GM10266 (cell line): Measurements from ENCODE around the gene ENDOV.

Source experiments
- DNase-seq: peaks from one replicate; pipeline ENCODE4 v3.0.0; 2012; ENCODE audit errors: extremely low spot score
- TF ChIP-seq, protein P1 (sequence below): IDR thresholded peaks from 2 replicates; pipeline ENCODE4 v1.5.1; 2012; ENCODE audit warnings: mild to moderate bottlenecking, low read depth; ENCODE audit not compliant: control insufficient read depth, insufficient read depth; ENCODE audit errors: missing control alignments

Gene ENDOV

DNA sequence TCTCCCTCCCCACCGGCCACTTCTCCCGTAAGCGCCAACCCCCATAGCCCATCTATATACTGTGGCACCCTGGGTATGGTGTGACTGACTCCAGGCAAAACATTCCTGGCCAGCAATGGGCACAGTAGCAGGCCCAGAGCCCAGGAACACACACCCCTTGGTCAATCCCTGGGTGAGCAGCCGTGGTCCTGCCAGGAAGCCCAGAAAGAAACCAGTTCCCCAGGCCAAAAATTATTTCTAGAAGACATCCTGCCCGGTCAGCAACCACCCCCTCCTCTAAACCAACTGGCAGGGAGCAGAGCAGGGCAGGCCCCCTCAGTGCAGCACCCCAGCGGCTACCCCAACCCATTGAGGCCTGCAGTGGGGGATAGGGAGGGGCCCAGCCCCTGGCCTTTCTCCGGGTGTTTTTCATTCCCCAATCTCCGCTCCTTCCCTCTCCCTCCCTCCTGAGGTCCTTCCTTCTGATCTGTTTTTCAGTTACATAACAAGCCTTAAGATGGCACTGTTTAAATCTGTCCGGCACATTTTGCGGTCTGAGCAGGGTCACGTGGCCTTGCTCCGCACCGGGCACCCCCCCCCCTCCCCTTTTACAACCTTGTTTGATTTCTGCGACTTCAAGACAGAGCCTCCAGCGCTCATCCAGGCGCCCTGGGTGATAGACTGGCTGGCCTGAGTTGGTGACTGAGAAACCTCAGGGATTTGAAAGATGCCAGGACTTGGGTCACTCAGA, 59.4 kb downstream of the ENDOV start:
- DNase-seq, result peak; percentile 43
- TF ChIP-seq, protein P1, sequence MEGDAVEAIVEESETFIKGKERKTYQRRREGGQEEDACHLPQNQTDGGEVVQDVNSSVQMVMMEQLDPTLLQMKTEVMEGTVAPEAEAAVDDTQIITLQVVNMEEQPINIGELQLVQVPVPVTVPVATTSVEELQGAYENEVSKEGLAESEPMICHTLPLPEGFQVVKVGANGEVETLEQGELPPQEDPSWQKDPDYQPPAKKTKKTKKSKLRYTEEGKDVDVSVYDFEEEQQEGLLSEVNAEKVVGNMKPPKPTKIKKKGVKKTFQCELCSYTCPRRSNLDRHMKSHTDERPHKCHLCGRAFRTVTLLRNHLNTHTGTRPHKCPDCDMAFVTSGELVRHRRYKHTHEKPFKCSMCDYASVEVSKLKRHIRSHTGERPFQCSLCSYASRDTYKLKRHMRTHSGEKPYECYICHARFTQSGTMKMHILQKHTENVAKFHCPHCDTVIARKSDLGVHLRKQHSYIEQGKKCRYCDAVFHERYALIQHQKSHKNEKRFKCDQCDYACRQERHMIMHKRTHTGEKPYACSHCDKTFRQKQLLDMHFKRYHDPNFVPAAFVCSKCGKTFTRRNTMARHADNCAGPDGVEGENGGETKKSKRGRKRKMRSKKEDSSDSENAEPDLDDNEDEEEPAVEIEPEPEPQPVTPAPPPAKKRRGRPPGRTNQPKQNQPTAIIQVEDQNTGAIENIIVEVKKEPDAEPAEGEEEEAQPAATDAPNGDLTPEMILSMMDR, result peak; percentile 2

DNA sequence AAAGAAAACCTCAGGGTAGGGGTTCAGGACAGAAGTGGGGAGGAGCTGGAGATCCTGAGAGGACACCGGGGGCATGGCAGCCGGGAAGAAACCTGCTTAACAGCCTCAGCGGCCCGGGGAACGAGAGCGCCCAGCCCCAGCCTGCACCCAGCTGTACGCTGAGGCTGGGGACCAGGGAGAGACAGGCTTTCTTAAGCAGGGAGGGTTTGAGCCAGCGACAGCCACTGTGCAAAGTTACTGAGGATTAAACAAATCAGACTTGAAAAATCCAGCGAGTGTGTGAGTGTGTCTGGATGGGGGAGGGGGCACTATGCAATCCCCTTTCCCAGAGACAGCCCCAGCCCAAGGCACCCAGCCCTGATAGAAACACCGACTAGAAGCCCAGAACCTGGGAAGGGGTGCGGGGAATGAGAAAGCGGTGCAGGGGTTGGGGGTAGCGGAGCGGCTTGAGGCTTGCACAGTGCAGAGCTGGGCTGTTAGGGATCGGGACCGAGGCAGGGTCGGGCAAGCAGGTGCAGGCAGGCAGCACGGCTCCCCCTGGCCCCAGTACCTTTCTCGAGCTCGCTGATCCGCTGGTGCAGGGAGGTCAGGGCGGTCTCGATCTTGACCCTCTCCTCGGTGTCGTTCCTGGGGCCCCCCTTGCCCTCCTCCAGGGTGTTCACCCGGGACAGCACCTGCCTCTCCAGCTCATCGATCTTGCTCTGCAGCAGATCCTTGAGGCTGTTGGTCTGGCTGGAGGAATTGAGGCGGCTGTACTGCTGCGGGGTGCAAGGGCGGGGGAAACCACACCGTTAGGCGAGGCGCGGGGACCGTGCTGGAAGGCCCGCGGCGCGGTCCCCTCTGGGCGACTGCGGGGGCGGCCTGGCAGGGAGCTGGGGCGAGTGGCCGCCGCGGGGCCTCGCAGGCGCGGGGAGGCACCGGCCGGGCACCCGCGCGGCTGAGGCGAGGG, 60.3 kb downstream of the ENDOV start:
- TF ChIP-seq, protein P1, result no peak
- no peak for DNase-seq

DNA sequence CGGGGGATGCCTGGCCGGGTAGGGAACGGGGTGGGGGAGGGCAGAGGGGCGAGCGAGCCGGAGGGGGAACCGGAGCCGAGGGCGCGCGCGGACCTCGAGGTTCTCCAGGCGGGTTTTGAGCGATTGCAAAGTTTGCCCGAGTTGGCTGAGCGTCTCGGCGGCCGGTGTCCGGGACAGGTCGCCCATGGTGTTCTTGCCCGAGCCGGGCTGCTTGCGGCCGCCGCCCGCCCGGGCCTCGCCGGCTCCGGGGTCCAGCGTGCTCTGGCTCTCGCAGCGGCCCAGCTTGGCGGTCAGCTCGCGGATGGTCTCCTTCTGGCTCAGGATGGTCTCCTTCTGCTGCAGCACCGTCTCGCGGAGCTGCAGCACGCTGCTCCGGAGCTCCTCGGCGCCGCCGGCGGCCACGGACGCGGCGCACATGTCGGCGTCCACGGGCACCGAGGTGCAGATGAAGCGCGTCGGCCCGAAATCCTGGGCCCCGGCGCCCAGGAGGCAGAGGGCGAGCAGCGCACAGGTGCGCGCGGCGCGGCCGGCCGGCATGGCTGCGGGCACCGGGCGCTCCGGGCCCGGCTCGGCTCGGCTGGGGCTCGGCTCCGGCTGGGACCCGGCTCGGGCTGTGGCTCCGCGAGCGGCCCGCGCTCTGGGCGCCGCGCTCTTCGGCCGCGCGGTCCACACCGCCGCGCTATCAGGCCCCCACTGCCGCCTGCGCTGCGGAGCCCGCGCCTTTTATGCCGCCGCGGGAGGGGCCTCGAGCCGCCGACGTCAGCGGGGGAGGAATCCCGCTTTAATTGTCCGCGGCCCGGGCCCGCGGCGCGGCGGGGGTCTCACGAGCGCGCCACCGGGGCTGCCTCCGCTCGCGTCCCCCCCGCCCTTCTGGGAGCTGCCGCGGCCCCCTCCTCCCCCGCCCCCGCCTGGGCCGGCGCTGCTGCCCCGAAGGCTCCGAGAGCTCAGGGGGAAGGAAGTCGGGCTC, 61.2 kb downstream of the ENDOV start, which contains the start of gene NPTX1:
Gene NPTX1, minus strand, starts transcription at position 698 of the 967 bp plus-strand sequence. Its CDS starts 161 bp downstream, at position 537.
- TF ChIP-seq, protein P1, result no peak

DNA sequence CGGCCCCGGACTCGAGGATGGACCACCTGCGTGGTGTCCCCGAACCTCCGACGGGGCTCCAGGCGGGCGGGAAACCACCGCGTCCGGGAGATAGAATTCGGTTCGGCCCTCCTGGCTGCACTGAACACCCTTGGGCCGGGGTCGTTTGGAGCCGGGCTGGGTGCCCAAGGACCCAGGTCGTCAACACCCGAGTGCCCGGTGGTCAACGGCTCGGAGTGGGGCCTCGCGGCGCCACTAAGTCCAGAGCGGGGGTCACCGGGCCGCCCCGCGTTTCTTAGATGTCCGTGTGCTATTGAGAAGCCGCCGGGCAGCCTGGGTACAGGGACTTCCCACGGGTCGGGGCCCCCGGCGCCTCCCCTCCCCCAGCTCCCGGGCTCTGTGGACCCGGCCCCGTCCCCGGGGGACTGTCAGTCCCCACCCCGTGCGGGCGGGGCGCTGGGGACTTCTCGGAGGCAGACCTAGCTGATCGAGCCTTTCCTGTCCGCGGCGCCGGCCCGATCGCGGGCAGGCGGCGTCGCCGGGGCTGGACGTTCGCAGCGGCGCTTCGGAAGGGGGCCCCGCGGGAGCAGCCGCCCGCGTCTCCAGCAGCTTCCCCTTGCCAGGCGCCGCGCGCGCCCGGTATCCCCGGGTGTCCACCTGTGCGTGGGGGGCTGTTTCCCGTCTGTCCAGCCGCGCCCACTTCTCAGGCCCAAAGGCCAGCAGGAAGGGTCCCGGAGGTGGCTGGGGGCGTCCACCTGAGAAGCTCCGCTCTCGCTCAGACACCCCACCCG, 62.1 kb downstream of the ENDOV start:
- TF ChIP-seq, protein P1, result no peak
- DNase-seq, result peak; percentile 63

More for the DNA sequence above, 61.2 kb downstream of the ENDOV start, which contains the start of gene NPTX1:
- peak; percentile 67 for DNase-seq

DNA sequence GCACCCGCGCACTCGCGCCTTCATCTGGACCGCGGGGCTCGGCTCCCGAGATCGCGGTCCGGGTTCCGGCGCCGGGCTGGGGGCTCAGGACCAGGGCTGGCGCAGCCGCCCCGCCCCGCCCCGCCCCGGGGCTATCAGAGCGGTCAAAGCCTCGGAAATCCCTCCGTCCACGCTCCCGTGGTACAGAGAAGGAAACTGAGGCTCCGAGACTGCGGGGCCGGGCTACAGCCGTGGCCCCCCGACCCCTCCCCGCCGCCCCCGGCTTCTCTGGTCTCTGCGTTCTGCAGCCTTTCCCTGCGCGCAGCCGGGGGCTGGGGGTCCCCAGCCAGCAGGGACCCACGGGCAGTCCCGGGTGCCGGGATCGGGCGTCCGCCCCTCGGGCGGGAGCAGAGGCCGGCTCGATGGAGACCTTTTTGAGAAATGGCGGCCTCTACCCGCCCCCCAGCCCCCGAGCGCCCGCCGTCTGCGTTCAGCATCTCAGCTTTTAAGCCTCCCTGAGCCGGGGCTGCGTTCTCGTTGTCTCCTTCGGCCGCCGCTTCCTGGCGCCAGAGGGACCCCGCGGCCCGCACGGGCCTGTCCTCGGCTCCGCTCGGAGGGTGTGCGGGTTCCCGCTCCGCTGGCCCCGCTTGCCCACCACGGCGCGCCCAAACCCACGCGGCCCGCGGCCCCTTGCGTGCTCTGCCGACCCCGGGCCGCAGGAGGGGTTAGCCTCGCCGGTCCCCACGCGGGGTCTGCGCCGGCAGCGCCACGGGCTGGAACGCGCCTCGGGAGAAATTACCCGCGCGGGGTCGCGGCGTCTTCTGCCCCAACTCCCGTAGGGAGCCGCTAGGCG, 62.9 kb downstream of the ENDOV start:
- TF ChIP-seq, protein P1, result peak; percentile 48
- DNase-seq, result peak; percentile 64
